DND-41 (cell line): ENCODE results near the gene HHLA2.
A peak's percentile ranks its signal among the peaks of the same experiment; 100 is the strongest.

Experiments
- ATAC-seq: fragments of 200-7000 bp; cut with Tn5 transposase; 3 replicates; pipeline ENCODE4 v1.9.1; 2021; ENCODE audit warnings: low read depth; ENCODE audit not compliant: insufficient read depth
- DNase-seq: peaks from one replicate; pipeline ENCODE4 v3.0.0-alpha.2; 2020
- H2AFZ ChIP-seq: 2 replicates; pipeline ENCODE4 v1.6.0; 2012; ENCODE audit warnings: low read depth, low read length
- H3K27ac ChIP-seq: 2 replicates; pipeline ENCODE4 v1.5.1; 2012; ENCODE audit warnings: low read length, inconsistent platforms
- H3K27me3 ChIP-seq: fragments of 200-600 bp; sonication (generic); 2 replicates; pipeline ENCODE4 v1.6.0; 2012; ENCODE audit warnings: low read length, mild to moderate bottlenecking, inconsistent platforms; ENCODE audit not compliant: insufficient read depth, poor library complexity
- H3K36me3 ChIP-seq: 2 replicates; pipeline ENCODE4 v1.5.1; 2012; ENCODE audit warnings: low read length, inconsistent platforms; ENCODE audit not compliant: insufficient read depth
- H3K4me1 ChIP-seq: 2 replicates; pipeline ENCODE4 v1.5.1; 2012; ENCODE audit warnings: mild to moderate bottlenecking, low read length; ENCODE audit not compliant: insufficient read depth
- H3K4me2 ChIP-seq: 2 replicates; pipeline ENCODE4 v1.6.0; 2012; ENCODE audit warnings: mild to moderate bottlenecking, moderate library complexity, low read length, inconsistent platforms; ENCODE audit not compliant: insufficient read depth
- H3K4me3 ChIP-seq, 2 experiments: fragments of 200-600 bp in 1 of 2; shearing (Covaris generic) in 1 of 2; 2 replicates each; pipeline ENCODE4 v1.5.1; 2012 to 2016; ENCODE audit warnings: inconsistent platforms in 2 of 2, low read length in 2 of 2, mild to moderate bottlenecking in 2 of 2, low read depth in 1 of 2, moderate library complexity in 1 of 2
- H3K79me2 ChIP-seq: 2 replicates; pipeline ENCODE4 v1.6.0; 2012; ENCODE audit warnings: low read length, inconsistent platforms; ENCODE audit not compliant: insufficient read depth
- H3K9ac ChIP-seq: 2 replicates; pipeline ENCODE4 v1.6.0; 2012; ENCODE audit warnings: low read depth, mild to moderate bottlenecking, inconsistent platforms, low read length, moderate library complexity
- H3K9me3 ChIP-seq: 2 replicates; pipeline ENCODE4 v1.5.1; 2012; ENCODE audit warnings: low read length, moderate library complexity, mild to moderate bottlenecking, inconsistent platforms; ENCODE audit not compliant: insufficient read depth, severe bottlenecking
- H4K20me1 ChIP-seq: 2 replicates; pipeline ENCODE4 v1.6.0; 2012; ENCODE audit warnings: low read length; ENCODE audit not compliant: insufficient read depth
- EZH2 ChIP-seq: IDR thresholded peaks from 3 replicates; pipeline ENCODE4 v1.6.1; 2012; ENCODE audit warnings: borderline replicate concordance, low read depth, mild to moderate bottlenecking, moderate library complexity, low read length, inconsistent platforms; ENCODE audit not compliant: severe bottlenecking
- TF ChIP-seq, protein P1 (sequence below): IDR thresholded peaks from 2 replicates; pipeline ENCODE4 v1.5.1; 2012; ENCODE audit warnings: borderline replicate concordance, low read length, moderate library complexity, mild to moderate bottlenecking; ENCODE audit not compliant: poor library complexity, severe bottlenecking; ENCODE audit errors: extremely low read depth

Gene HHLA2

DNA sequence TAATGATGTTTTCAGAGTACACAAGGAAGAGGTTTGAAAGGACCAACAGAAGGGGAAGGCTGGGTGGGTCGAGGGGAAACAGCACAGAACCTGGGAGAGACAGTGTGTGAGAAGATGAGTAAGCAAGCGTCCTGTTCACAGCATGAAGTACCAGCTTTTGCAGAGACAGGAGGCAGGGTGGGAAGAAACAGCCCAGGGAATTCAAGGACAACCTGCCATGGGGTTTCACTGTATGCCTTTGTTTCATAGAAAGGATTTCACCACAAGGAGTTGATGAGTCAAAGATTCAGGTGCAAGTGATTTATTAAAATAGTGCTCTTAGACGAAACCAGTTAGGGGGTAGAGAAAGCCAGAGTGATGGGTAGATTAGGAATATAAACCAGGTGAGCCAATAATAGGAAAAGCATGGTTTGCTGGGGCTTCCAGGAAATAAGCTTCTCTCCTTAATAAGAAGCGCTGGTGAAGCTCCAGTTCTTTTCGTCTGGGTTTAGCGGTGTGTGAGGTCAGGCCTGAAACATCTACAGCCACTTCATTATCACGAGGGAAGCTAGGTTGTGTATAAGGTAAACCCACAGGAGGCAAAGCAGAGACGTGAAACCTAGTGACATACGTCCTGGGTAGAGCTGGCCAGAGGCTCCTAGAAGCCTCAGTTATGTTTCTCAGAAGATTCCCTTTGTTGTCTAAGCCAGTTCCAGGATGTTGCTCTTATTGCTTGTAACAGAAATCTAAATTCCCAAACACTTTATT, 3.9 kb downstream of the HHLA2 start:
- H3K4me1 ChIP-seq = no peaks in the 10 kb centered on the region
- ATAC-seq = peak; percentile 27; the same call in 2 of the 3 replicates
- H3K79me2 ChIP-seq = no peaks in the 10 kb centered on the region
- H4K20me1 ChIP-seq = no peaks in the 10 kb centered on the region
- H3K9me3 ChIP-seq = no peaks in the 10 kb centered on the region
- no peaks in the 10 kb centered on the region for H3K27me3 ChIP-seq
- no peak overlapping the region for H3K4me3 ChIP-seq
- H2AFZ ChIP-seq = no peak overlapping the region
- H3K27ac ChIP-seq = no peak overlapping the region
- DNase-seq = no peak
- no peak overlapping the region for H3K4me2 ChIP-seq
- TF ChIP-seq, protein P1, sequence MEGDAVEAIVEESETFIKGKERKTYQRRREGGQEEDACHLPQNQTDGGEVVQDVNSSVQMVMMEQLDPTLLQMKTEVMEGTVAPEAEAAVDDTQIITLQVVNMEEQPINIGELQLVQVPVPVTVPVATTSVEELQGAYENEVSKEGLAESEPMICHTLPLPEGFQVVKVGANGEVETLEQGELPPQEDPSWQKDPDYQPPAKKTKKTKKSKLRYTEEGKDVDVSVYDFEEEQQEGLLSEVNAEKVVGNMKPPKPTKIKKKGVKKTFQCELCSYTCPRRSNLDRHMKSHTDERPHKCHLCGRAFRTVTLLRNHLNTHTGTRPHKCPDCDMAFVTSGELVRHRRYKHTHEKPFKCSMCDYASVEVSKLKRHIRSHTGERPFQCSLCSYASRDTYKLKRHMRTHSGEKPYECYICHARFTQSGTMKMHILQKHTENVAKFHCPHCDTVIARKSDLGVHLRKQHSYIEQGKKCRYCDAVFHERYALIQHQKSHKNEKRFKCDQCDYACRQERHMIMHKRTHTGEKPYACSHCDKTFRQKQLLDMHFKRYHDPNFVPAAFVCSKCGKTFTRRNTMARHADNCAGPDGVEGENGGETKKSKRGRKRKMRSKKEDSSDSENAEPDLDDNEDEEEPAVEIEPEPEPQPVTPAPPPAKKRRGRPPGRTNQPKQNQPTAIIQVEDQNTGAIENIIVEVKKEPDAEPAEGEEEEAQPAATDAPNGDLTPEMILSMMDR = no peak
- TF ChIP-seq EZH2 = no peak
- H3K9ac ChIP-seq = no peak overlapping the region
- no peaks in the 10 kb centered on the region for H3K36me3 ChIP-seq

DNA sequence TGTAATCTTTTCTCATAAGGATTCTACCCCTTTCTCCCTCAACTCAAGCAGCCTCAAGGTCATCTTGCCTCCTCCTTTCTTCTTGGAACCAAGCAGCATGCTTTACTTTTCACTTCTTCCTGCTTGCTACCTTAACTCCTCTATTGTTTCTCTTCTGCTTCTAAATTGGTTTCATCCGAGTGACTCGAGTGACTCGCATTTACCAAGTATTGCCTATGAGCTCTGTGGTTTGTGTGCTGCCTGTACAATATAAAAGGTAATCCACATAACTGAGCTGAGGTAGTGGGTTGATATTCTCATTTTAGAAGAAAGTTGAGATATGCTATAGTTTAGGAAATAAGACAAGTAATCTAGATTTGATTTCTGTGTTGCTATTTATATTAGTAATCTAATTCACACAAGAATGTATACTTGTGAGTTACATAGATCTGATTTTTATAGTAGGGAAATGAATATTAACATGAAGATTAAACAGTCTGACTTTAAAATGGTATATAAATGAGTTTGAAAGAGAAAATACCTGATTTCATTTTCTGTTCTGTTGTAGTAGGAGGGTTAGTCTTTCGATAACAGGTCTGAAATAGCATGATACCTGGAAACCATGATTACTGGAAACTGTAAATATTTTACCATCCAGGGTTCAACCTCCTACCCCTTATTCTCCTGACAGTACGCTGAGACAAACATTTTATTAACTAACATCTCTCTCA, 5.5 kb downstream of the HHLA2 start:
- Histone ChIP-seq H3K79me2 (no peaks in the 10 kb centered on the region), H3K27ac (no peak overlapping the region), H3K9ac (no peak overlapping the region), H3K4me1 (no peaks in the 10 kb centered on the region), H3K4me3 (no peak overlapping the region), H4K20me1 (no peaks in the 10 kb centered on the region), H2AFZ (no peak overlapping the region), H3K4me2 (no peak overlapping the region), H3K36me3 (no peaks in the 10 kb centered on the region), H3K9me3 (no peaks in the 10 kb centered on the region), H3K27me3 (no peaks in the 10 kb centered on the region)
- no peak for DNase-seq
- ATAC-seq = no peak
- TF ChIP-seq, protein P1 = no peak
- TF ChIP-seq EZH2 = no peak

DNA sequence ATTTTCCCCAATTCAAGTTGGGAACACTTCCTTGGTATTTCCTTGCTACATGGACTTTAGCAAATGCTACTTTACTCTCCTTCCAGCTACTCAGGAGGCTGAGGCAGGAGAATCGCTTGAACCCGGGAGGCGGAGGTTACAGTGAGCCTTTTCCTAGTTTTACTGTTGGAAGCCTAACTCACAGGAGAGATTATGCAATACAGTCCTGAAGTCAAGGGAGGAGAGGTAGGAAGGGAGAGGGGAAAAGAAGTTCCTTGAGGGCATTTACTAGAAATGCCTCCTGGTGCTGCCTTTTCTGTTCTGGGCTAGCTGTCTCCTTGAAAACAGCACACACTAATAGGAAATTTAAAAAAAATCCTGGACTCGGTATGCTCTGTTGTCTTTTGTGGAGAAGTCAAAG, 6.2 kb downstream of the HHLA2 start:
- no peak for DNase-seq
- Histone ChIP-seq H3K4me3 (no peak overlapping the region), H3K9me3 (no peaks in the 10 kb centered on the region), H3K27me3 (no peaks in the 10 kb centered on the region), H3K4me1 (no peaks in the 10 kb centered on the region), H4K20me1 (no peaks in the 10 kb centered on the region), H2AFZ (no peak overlapping the region), H3K27ac (no peak overlapping the region), H3K36me3 (no peaks in the 10 kb centered on the region), H3K4me2 (no peak overlapping the region), H3K9ac (no peak overlapping the region), H3K79me2 (no peaks in the 10 kb centered on the region)
- TF ChIP-seq, protein P1 = no peak
- no peak for TF ChIP-seq EZH2
- ATAC-seq = no peak
